ENCODE measurements around the gene NFAT5. TPM values are rescaled to one million over a fixed set of nuclear protein-coding genes. Genes with fewer than 3 reads are reported as not detected.

The NFAT5 gene
- total and polyA plus RNA-seq, 2 donors (not counting 3 experiments of a cell fraction or from before 2014, with no cell fraction given): 17.2 to 49.5 TPM

DNA sequence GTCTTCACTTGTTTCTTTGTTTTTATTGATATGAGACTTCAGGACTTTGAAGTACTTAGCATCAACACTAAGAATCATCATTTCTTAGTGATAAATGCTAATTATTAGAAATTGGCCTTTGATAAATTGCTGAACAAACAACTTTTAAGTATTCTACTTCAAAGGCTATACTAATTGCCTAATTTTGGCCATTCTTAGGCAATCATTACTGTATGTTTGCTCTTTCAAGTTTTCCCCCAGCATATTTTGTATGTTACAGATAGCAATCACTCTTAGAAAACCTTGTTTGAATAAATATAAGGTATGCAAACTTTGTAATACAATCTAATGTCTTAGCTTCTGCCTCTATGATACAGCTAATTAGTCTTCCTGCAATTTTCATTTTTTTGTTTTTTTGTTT is 114.6 kb downstream of the NFAT5 start:
- H3K27ac ChIP-seq (ENCODE audit: insufficient read depth, low read depth, low read length): no peak overlapping the region
- TF ChIP-seq JUN (IDR thresholded peaks at IDR 0.05; ENCODE audit: borderline replicate concordance, insufficient read depth, insufficient read length, low read depth) (no peak), GATA2 (IDR thresholded peaks at IDR 0.05; ENCODE audit: insufficient read depth, insufficient read length, low read depth, low read length) (no peak), POLR2A (IDR thresholded peaks at IDR 0.05; ENCODE audit: low read depth, low read length) (no peak), MYC (IDR thresholded peaks at IDR 0.05; ENCODE audit: low read depth, low read length) (no peak), CTCF (IDR thresholded peaks at IDR 0.05; ENCODE audit: extremely low read depth in 1 of 2, insufficient read depth in 1 of 2, low read depth in 1 of 2, low read length in 2 of 2) (no peak), POLR2AphosphoS5 (IDR thresholded peaks at IDR 0.05; ENCODE audit: insufficient read depth, low read depth, low read length) (no peak), EZH2 (IDR thresholded peaks at IDR 0.05; ENCODE audit: borderline replicate concordance, low read depth, low read length, severe bottlenecking) (no peak), FOS (IDR thresholded peaks at IDR 0.05; ENCODE audit: borderline replicate concordance, insufficient read depth, low read length) (no peak)
- TF ChIP-seq, protein P1, sequence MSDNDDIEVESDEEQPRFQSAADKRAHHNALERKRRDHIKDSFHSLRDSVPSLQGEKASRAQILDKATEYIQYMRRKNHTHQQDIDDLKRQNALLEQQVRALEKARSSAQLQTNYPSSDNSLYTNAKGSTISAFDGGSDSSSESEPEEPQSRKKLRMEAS (IDR thresholded peaks at IDR 0.05; ENCODE audit: insufficient read depth, insufficient read length): no peak
- no peaks in the 10 kb centered on the region for H3K4me1 ChIP-seq (ENCODE audit: control insufficient read depth, extremely low read depth, insufficient read depth, low read length)
- no peak overlapping the region for H3K4me2 ChIP-seq (ENCODE audit: insufficient read depth, low read length)
- ChIA-PET CTCF (no interaction called here), POLR2A (no interaction called here)
- no peaks in the 10 kb centered on the region for H3K9me1 ChIP-seq (replicated peaks; ENCODE audit: control insufficient read depth, extremely low read depth, insufficient read depth, low read length)
- no peak overlapping the region for H2AFZ ChIP-seq (ENCODE audit: low read depth, low read length)
- BruUV-seq (replicated peaks): no TSS peak
- H3K9me3 ChIP-seq (replicated peaks; ENCODE audit: control insufficient read depth, insufficient read depth, low read length): no peaks in the 10 kb centered on the region
- H3K79me2 ChIP-seq (ENCODE audit: control insufficient read depth, insufficient read depth, low read length): no peaks in the 10 kb centered on the region
- intact Hi-C loops (cut with micrococcal nuclease) (no loop called here), dilution Hi-C loops (cut with MboI; ENCODE audit: extremely low pct_ligation_motif_present, low sequenced_read_pairs) (no loop called here)
- no peaks in the 10 kb centered on the region for H4K20me1 ChIP-seq (replicated peaks; ENCODE audit: control insufficient read depth, extremely low read depth, insufficient read depth, low read length)
- no peaks in the 10 kb centered on the region for H3K27me3 ChIP-seq (ENCODE audit: control insufficient read depth in 2 of 2, insufficient read depth in 2 of 2, low read length in 2 of 2)
- FAIRE-seq: no peak
- H3K36me3 ChIP-seq (ENCODE audit: control insufficient read depth in 2 of 2, extremely low read depth in 1 of 2, insufficient read depth in 2 of 2, low read length in 2 of 2): peaks cover 0 to 11% of the 10 kb centered on the region in 2 experiments
- no peak for DNase-seq (ENCODE audit: low read depth, low spot score)
- no peak overlapping the region for H3K4me3 ChIP-seq (replicated peaks in 1 of 3; ENCODE audit: insufficient read depth in 1 of 3, low read depth in 1 of 3, low read length in 3 of 3)
- no peak overlapping the region for H3K9ac ChIP-seq (replicated peaks; ENCODE audit: extremely low read depth, insufficient read depth, low read length)

All from endothelial cell of umbilical vein (primary cell).